Transverse colon (tissue), 3 donors: Measurements from ENCODE around the gene ABAT.

Experiments
- EP300 ChIP-seq: sonication (generic); formaldehyde crosslinking; IDR thresholded peaks from one replicate; pipeline ENCODE4 v1.6.1; 2017; ENCODE audit warnings: antibody characterized with exemption, low read depth
- TF ChIP-seq, protein P1 (sequence below), 5 experiments: fragments of 200-600 bp in 3 of 5; fragments of 450-650 bp in 2 of 5; sonication (generic) in 3 of 5; IDR thresholded peaks; 1 replicate in 2 of 5; 2 replicates in 3 of 5; pipeline ENCODE4 v1.5.1; 2016 to 2017; ENCODE audit warnings: antibody characterized with exemption in 5 of 5, inconsistent platforms in 3 of 5, mild to moderate bottlenecking in 2 of 5, moderate library complexity in 1 of 5

DNA sequence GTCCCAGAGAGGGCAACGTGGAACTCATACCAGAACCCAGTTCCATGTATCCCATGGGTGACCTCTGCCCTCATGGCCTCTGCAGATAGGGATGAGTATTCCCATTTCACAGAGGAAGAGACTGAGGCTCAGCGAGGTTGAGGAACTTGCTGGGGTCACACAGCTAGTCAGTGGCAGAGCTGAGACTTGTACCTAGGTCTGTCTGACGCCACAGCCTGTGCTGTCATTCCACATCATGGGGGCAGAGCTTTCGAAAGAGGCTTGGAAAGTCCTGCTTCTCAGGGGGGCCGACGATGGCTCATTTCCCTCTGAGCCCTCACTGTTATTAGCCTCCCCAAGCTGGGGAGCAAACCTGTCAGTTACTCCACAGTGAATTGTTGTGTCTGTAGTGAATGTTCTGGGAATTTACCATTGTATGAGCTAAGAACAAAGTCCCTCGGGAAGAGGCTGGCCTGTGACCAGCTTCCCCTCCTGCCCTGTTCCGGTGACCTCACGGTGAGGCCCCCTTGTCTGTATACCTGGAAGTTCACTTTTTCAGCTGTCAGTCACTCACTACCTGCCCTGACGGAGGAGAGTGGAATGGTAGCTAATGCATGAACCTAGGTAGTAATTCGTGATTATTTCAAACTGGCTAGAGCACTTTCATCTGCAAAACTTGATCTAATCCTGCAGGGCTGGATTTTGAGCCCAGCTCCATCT is 44.0 kb upstream of the ABAT start:
- TF ChIP-seq EP300 = no peak
- TF ChIP-seq, protein P1, sequence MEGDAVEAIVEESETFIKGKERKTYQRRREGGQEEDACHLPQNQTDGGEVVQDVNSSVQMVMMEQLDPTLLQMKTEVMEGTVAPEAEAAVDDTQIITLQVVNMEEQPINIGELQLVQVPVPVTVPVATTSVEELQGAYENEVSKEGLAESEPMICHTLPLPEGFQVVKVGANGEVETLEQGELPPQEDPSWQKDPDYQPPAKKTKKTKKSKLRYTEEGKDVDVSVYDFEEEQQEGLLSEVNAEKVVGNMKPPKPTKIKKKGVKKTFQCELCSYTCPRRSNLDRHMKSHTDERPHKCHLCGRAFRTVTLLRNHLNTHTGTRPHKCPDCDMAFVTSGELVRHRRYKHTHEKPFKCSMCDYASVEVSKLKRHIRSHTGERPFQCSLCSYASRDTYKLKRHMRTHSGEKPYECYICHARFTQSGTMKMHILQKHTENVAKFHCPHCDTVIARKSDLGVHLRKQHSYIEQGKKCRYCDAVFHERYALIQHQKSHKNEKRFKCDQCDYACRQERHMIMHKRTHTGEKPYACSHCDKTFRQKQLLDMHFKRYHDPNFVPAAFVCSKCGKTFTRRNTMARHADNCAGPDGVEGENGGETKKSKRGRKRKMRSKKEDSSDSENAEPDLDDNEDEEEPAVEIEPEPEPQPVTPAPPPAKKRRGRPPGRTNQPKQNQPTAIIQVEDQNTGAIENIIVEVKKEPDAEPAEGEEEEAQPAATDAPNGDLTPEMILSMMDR (IDR thresholded peaks at IDR 0.05) = no peak
